Activated T-cell treated with anti-CD3 and anti-CD28 coated beads, Interleukin-2, amount 50 U/mL, for 1 hour (primary cell): ENCODE measurements around the gene GCGR.

Source experiments
- DNase-seq: peaks from one replicate; pipeline ENCODE4 v3.0.0-alpha.2; 2020

The GCGR gene

GRCh38 chr17:81812571-81813370 is 8.8 kb downstream of the GCGR start:
- DNase-seq = no peak

- no peak for DNase-seq
Measured at GRCh38 chr17:81813371-81813684, 9.4 kb downstream of the GCGR start.

- DNase-seq = no peak
Measured at GRCh38 chr17:81813861-81814683, 10.1 kb downstream of the GCGR start.

- DNase-seq = no peak
Measured at GRCh38 chr17:81814748-81815645, 11.0 kb downstream of the GCGR start.

GRCh38 chr17:81815646-81815986 is 11.7 kb downstream of the GCGR start:
- DNase-seq = no peak

- DNase-seq = no peak
Measured at GRCh38 chr17:81817758-81818147, 13.8 kb downstream of the GCGR start.

- DNase-seq = no peak
Measured at GRCh38 chr17:81819708-81820107, 15.8 kb downstream of the GCGR start.

- no peak for DNase-seq
Measured at GRCh38 chr17:81821147-81821546, 17.2 kb downstream of the GCGR start.

GRCh38 chr17:81821603-81822311 is 17.8 kb downstream of the GCGR start:
- DNase-seq = no peak

- DNase-seq = no peak
Measured at GRCh38 chr17:81822312-81822637, 18.3 kb downstream of the GCGR start.

- DNase-seq = no peak
Measured at GRCh38 chr17:81822996-81823819, 19.3 kb downstream of the GCGR start.

- no peak for DNase-seq
Measured at GRCh38 chr17:81823820-81824550, 20.0 kb downstream of the GCGR start.

GRCh38 chr17:81824595-81824994 is 20.6 kb downstream of the GCGR start:
- no peak for DNase-seq

- no peak for DNase-seq
Measured at GRCh38 chr17:81825841-81826466, 22.0 kb downstream of the GCGR start.

GRCh38 chr17:81828656-81829055 is 24.7 kb downstream of the GCGR start:
- DNase-seq = no peak

- no peak for DNase-seq
Measured at GRCh38 chr17:81829858-81830257, 25.9 kb downstream of the GCGR start.

- DNase-seq = no peak
Measured at GRCh38 chr17:81831563-81831956, 27.6 kb downstream of the GCGR start.

- peak; percentile 54 for DNase-seq
Measured at GRCh38 chr17:81831957-81832607, 28.1 kb downstream of the GCGR start.

- no peak for DNase-seq
Measured at GRCh38 chr17:81832608-81833159, 28.7 kb downstream of the GCGR start.
